SW 1271 (cell line): ENCODE measurements around the gene CREB3L1.
A peak's percentile ranks its signal among the peaks of the same experiment; 100 is the strongest.

Experiments
- DNase-seq, 2 experiments: peaks; one replicate each; lab custom pipeline; 2025; lab: John Stamatoyannopoulos, UW

Gene CREB3L1

GRCh38 chr11:46345131-46345597, 67.7 kb downstream of the CREB3L1 start:
- no peak for DNase-seq

GRCh38 chr11:46345881-46346484, 68.5 kb downstream of the CREB3L1 start:
- no peak for DNase-seq

- peak in 1 of 2 experiments; percentile 63 for DNase-seq
Measured at GRCh38 chr11:46346886-46347636, 69.6 kb downstream of the CREB3L1 start, which contains the start of gene DGKZ. DGKZ (plus strand) TSS chr11:46347463; CDS start chr11:46347660, 197 bp downstream.

GRCh38 chr11:46347637-46348311, 70.3 kb downstream of the CREB3L1 start:
- no peak for DNase-seq

GRCh38 chr11:46348566-46349401, 71.3 kb downstream of the CREB3L1 start:
- no peak for DNase-seq

GRCh38 chr11:46350695-46351094, 73.2 kb downstream of the CREB3L1 start:
- DNase-seq, result no peak

- DNase-seq, result no peak
Measured at GRCh38 chr11:46351148-46351547, 73.7 kb downstream of the CREB3L1 start.

- no peak for DNase-seq
Measured at GRCh38 chr11:46351606-46352005, 74.1 kb downstream of the CREB3L1 start.

GRCh38 chr11:46352063-46352841, 74.8 kb downstream of the CREB3L1 start:
- DNase-seq, result peak in 1 of 2 experiments; percentile 13

- no peak for DNase-seq
Measured at GRCh38 chr11:46353698-46354097, 76.2 kb downstream of the CREB3L1 start.

- no peak for DNase-seq
Measured at GRCh38 chr11:46356924-46357482, 79.5 kb downstream of the CREB3L1 start.

- DNase-seq, result no peak
Measured at GRCh38 chr11:46357483-46357936, 80.0 kb downstream of the CREB3L1 start.

GRCh38 chr11:46359953-46360352, 82.5 kb downstream of the CREB3L1 start:
- no peak for DNase-seq

GRCh38 chr11:46360878-46361277, 83.4 kb downstream of the CREB3L1 start:
- DNase-seq, result no peak

GRCh38 chr11:46361283-46362155, 84.1 kb downstream of the CREB3L1 start:
- no peak for DNase-seq

- DNase-seq, result no peak
Measured at GRCh38 chr11:46362156-46363030, 84.9 kb downstream of the CREB3L1 start.

- DNase-seq, result peak; percentile 81 to 92
Measured at GRCh38 chr11:46363031-46363407, 85.6 kb downstream of the CREB3L1 start.

GRCh38 chr11:46363455-46364005, 86.1 kb downstream of the CREB3L1 start:
- peak; percentile 82 to 91 for DNase-seq
